Upper lobe of left lung (tissue), 4 donors: Measurements from ENCODE around the gene ADAMTSL4.

Experiments used
- POLR2A ChIP-seq, 4 donors: fragments of 450-650 bp; IDR thresholded peaks; one replicate each; pipeline ENCODE4 v1.5.1; 2016 to 2017; ENCODE audit warnings: antibody characterized with exemption in 4 of 4, mild to moderate bottlenecking in 2 of 4
- TF ChIP-seq, protein P1 (sequence below), 6 experiments: fragments of 450-650 bp in 4 of 6; fragments of 200-600 bp in 2 of 6; sonication (generic) in 2 of 6; IDR thresholded peaks; one replicate each; pipeline ENCODE4 v1.5.1; 2016 to 2019; ENCODE audit warnings: antibody characterized with exemption in 6 of 6

DNA sequence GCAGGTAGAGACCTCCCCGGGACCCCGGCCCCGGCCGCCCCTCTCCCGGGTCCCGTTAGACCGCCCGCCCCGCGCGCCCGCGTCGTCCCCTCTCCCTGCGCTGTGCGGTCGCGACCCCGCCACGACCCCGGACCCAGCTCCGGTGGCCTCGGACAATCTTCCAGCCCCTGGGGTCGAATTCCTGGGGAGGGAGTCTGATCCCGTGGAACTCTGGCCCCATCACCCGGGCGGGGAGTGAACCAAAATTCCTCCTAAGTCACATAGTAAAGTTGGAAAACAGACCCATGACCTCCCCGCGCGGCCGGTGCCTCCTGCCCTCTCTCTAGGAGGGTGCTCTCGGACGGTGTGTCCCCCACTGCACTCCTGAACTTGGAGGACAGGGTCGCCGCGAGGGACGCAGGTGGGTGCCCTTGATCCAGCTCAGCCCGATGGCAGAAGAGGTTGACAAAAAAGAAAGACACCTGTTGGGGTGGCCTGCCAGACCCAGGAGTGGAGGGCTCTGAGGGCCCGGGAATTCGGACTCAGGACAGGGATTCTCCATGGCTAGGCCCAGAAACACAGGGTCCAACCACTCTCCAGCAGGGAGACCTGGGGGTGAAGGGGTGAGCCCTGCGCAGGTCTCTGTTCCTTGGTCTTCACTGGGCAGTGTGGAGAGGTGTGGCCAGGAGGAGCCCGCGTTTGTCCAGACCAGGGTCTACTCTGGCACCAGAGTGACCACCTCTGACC is 451 bp downstream of the ADAMTSL4 start:
- no peak for TF ChIP-seq POLR2A (IDR thresholded peaks at IDR 0.05)
- TF ChIP-seq, protein P1, sequence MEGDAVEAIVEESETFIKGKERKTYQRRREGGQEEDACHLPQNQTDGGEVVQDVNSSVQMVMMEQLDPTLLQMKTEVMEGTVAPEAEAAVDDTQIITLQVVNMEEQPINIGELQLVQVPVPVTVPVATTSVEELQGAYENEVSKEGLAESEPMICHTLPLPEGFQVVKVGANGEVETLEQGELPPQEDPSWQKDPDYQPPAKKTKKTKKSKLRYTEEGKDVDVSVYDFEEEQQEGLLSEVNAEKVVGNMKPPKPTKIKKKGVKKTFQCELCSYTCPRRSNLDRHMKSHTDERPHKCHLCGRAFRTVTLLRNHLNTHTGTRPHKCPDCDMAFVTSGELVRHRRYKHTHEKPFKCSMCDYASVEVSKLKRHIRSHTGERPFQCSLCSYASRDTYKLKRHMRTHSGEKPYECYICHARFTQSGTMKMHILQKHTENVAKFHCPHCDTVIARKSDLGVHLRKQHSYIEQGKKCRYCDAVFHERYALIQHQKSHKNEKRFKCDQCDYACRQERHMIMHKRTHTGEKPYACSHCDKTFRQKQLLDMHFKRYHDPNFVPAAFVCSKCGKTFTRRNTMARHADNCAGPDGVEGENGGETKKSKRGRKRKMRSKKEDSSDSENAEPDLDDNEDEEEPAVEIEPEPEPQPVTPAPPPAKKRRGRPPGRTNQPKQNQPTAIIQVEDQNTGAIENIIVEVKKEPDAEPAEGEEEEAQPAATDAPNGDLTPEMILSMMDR (IDR thresholded peaks at IDR 0.05): peak in 1 of 6 experiments; percentile 13
